ENCODE measurements around the gene C1orf216. TPM values are rescaled to one million over a fixed set of nuclear protein-coding genes. Genes with fewer than 3 reads are reported as not detected.
"Not testable (repeated sequence)": the region's sequence is repeated elsewhere in the genome, so short reads cannot be mapped to it uniquely, and the experiment has no call there.

The C1orf216 gene, protein sequence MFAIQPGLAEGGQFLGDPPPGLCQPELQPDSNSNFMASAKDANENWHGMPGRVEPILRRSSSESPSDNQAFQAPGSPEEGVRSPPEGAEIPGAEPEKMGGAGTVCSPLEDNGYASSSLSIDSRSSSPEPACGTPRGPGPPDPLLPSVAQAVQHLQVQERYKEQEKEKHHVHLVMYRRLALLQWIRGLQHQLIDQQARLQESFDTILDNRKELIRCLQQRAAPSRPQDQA
- total RNA-seq, result 20.7 TPM

DNA sequence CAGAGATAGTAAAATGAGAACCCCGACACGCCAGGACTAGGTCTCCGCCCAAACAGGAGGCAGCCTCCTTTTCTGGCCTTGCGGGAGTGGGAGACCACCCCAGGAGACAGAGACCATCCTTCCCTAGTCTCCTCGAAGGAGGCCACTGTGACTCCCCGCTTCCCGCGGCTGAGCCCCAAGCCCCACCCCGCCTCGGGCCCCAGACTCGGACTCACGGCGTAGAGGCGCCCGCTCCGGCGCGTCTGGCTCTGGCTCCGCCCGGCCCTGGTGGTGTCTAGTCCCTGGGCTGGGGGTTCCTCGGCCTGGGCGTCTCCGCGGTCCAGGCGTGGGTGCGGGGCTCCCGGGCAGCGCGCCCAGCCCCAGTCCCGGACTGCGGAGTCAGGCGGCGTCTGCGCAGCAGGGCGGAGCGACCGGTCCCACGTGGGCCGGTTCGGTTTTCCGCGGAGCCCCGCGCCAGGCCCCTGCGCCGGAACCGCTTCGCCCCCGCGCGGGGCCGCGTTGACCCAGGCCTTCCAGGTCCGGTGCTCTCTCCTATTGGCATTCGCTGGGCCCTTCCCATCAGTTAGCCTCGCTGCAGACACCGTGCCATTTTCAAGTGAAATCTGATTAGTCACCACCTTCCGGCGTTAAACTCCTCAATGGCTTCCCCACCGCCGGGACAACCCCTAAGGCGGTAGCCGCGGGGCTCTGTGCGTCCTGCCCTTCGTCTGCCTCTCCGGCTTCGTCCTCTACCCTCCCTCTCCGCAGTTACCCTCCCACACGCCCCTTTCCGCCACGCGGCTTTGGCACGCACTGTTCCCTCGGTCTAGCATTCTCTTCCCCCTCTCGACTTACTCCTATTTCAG is at the start of gene C1orf216:
C1orf216 (minus strand) TSS at position 393 of the 845 bp plus-strand sequence. CDS start 2,563 bp downstream, outside the sequence.
- DNase-seq (ENCODE audit: low spot score), result peak; percentile 83
- peak; percentile 91 for ATAC-seq
- intact Hi-C loops (cut with DNase I), result no loop called here

DNA sequence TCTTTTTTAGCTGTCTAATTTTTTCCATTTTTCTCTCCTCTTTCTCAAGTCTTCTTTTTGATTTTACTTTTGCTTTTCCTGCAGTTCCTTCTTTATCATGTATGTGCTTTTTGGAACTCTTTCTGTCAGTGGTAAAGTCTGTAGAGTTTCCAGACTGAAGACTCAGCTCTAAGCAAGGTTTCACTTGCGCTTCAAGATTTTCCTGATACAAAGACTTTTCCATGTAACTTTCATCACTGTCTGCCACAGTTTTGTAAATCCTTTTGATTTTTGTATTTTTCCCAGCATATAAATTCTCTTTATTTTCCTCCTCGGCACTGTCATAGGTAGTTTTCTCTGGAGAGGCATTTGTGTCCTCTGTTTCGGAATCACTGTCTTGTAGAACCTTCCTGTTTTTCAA is 45.6 kb upstream of the C1orf216 start:
- intact Hi-C loops (cut with DNase I), result no loop called here
- DNase-seq (ENCODE audit: low spot score) (no peak), ATAC-seq (no peak)

DNA sequence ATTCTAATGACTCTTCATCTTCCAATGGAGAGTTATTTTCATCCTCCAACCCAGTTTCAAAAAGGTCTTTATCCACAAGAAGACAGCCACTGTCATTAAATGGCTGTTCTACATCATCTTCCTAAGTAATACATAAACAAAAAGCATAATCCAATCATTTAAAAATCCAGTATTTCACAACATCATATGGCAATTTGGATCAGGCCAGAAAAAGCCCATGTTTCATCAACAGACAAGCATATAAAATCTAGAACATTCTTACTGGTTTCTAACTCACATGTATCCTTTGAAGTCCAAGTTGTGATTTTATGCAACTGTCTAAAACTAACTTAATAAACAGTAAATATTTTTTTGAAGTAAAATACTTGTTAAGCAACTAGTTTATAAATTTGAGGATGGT is 44.5 kb upstream of the C1orf216 start:
- ATAC-seq (no peak), DNase-seq (ENCODE audit: low spot score) (no peak)
- intact Hi-C loops (cut with DNase I), result no loop called here

DNA sequence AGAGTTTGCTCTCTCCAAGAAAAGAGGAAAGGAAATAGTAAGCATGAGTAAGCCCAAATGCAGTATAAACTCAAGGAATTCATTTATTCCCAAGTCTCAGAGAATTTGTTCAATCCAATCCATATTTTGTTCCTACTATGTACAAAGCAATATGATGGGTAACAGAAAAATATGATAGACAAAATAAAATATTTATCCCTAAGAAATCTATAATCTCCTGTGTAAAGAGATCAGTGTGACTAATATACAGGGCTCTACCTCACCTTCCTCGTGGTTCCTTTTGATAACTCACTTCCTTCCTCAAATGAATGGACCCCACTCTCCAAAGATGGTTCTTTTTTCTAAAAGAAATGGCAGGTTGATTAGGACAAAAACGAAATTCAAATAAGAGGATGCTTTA is 43.5 kb upstream of the C1orf216 start:
- no peak for ATAC-seq
- intact Hi-C loops (cut with DNase I), result no loop called here

DNA sequence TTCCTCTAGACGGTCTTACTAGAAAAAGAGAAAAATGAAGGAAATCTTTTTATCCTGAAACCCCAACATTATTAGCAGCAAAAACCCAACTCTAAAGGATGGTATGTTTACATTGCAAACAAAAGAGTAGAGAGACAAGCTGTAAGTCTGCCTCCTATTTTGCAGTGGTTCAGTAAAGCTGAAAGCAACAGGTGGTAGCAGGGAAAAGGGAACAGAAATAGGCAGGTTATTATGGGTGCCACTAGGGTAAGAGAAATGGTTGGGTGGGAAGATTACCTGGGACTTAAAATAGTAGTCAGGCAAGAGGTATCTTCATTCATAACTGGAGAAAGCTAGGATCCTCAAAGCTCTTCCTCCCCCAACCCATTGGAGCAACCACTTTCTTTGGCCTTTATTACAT is 37.4 kb upstream of the C1orf216 start:
- intact Hi-C loops (cut with DNase I), result no loop called here
- ATAC-seq (no peak), DNase-seq (ENCODE audit: low spot score) (no peak)

More for the DNA sequence above, 43.5 kb upstream of the C1orf216 start:
- DNase-seq (ENCODE audit: low spot score), result no peak

DNA sequence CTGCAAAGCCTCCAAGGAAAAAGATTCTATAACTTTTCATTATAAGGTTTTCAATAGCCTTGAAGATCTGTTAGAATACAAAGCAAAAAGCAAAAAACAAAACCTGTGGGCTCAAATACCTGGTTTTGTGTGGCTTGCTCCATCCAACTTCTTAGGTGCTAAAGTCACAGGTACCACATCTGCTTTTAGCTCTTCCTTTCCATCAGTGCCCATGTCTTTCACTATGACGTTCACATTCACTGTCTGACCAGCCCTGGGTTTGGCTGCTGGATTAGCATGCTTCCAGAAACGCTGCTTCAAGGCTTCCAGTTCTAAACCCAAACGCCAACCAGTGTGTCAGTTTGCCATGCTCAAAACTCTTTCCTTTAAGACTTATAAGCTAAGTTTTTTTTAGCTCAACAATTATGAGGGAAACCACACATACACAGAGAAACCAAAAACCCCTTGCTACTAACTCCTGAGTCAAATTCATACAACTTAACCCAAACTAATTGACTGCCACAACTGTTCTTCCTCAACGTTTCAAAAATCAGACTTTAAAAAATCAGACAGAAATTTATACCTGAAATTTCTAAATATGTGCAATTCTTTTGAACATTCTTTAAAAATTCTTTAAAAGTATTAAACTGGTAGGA is 35.1 kb upstream of the C1orf216 start:
- no peak for DNase-seq (ENCODE audit: low spot score)
- ATAC-seq, result no peak
- intact Hi-C loops (cut with DNase I), result no loop called here

DNA sequence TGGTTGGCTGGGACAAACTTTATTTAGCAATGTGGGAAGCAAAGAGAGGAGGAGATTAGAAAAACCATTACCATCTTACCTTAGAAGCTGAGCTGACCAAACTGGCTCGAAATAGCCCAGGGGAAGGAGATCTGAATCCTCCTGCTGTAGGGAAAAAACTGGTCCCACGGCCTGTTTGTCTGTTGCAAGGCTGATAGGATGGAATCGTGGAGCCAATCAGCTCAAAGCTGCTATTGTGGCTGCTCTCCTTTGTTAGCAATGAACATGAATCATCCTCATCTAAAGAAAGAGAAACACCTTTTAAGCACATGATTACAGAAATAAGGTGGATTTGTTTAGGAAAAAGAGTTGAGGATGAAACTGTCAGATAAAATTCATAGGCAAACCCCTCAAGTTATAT is 29.6 kb upstream of the C1orf216 start:
- intact Hi-C loops (cut with DNase I), result no loop called here
- DNase-seq (ENCODE audit: low spot score), result no peak
- no peak for ATAC-seq

DNA sequence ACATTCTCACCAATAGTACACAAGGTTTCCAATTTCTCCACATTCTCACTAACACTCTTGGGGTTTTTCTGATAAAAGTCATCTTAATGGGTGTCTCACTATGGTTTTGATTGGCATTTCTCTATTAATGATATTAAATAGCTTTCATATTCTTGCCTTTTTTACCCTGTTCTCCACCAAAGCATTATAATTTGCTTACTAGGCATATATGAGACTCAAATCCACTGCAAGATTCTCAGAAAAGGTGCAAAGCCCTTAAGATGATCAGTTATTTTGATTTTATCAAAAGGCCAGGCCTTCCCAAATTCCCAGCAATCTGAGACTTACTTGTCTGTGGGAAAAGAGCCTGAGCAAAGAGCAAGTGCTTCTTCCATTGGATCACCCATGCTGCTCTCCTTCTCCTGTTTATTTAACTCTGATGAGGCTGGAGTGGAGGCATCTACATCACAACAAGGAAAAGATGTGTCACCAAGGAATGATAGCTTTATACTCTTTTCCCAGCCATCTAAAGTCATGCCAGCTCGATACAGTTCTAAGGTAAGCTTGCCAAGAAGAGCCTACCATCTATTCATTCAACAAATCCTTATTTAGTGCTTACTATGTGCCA is 26.5 kb upstream of the C1orf216 start:
- intact Hi-C loops (cut with DNase I), result no loop called here
- DNase-seq (ENCODE audit: low spot score), result no peak
- no peak for ATAC-seq

DNA sequence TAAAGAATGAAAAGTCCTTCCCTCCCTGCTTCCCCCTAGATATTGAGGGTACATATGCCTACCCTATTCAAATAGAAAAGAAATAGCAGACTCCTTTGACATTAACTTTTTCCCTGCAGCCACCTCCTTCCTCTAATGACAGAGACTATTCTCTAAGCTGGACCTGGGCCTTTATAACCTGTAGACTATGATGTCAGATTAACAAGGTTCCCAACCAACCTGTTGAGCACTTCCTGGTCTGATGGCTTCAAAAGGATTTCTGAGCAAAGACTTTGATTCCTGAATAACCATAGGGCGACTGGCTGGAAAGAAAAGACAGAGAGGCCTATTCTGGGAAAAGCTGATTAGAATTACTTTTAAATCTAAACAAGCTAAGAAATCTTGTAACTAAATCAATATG is 18.4 kb upstream of the C1orf216 start:
- intact Hi-C loops (cut with DNase I), result no loop called here
- no peak for ATAC-seq
- no peak for DNase-seq (ENCODE audit: low spot score)

DNA sequence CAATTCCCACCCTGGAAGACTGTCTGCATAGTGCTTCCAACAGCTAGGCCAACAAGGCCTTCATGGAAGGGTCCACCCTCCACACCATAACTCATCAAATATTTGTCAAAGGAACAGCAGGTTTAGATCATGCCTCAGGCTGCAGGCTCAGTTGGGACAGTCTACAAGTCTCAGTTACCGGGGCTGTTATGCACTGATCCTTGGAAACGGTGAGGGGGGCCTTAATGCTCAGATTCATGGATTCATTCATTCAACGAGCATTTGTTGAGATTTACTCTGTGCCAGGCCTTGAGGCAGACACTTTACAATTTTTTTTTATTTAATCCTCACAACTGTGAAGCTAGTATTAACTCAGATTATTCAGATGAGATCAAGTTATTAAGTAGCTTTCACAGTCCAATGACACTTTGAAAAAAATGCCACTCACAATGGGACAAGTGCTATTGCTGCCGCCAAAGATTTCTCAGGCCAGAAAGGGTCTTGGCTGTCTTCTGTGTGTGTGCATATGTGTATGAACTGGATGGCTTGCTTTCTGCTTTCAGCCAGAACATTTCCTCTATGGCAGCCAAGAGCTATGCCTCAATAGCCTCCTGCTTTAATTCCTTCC is 8.9 kb upstream of the C1orf216 start:
- DNase-seq (ENCODE audit: low spot score) (no peak), ATAC-seq (no peak)
- intact Hi-C loops (cut with DNase I), result loop anchor here (5.0 kb wide), 1 partner anchor 160 kb away; no protein-coding TSS in a partner anchor

DNA sequence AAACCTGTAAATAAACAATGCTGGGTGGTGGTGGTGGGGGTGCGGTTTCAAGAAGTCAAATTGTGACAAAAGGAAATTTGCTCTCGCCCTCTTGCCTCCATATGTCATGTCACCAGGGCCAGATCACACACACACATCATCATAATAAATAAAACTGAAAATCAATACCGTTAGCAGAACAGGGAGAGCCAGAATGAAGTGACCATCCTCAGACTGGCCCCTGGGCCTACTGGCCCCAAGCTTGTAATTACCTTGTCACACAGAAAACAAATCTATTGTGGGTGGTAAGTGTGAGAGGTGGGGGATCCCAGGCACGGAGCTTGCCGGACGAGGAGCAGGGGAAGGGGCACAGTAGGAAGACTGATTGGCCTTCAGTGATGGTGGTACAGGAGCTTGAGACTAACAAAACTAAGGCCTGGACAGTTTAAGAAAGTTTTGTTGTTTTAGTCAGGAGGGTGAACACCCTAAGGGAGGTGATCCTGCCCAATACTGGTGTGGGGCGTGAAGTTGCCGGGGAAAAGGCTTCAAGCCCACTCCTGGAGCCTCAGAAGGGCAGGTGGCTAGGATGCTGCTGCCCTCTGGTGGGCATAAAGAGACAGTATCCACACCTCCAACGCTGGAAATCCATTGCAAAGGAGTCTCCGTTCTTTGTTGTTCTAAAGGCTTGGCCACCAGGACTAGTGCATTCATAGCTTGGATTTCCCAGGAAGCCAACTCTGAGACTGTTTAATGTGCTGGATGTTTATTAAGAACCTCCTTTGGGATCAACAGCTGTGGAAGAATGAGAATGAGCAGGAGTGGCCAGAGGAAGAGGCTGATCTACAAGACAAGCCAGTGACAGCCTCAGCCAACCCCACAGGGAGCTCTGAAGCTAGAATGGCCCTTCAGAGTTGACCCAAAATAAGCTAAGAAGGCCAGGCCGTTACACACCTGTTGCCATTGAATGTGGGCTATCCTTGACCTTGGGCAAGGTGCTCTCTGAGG is 8.1 kb upstream of the C1orf216 start:
- ATAC-seq (peak; percentile 92), DNase-seq (ENCODE audit: low spot score) (peak; percentile 68)
- intact Hi-C loops (cut with DNase I), result loop anchor here (5.0 kb wide), 1 partner anchor 159 kb away; no protein-coding TSS in a partner anchor

DNA sequence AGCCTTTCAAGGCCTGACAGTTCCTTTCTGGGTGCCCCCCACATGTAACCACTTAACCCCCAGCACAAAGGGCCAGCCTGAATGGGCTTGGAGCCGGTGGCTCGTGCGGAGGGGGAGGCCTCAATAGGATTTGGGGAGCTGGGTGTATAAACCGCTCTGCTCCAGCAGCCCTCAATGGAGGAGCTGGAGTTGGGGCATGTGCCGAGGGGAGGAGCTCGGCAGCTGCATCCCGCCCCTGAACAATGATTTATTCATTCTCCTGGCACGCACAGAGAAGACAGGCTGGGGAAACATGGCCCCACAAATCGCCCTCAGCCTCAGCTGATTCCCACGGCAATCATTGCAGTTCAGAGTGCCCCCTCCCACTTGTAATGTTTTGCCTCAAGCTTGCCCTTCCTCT is 6.9 kb upstream of the C1orf216 start:
- intact Hi-C loops (cut with DNase I), result loop anchor here (5.0 kb wide), 1 partner anchor 158 kb away; no protein-coding TSS in a partner anchor
- DNase-seq (ENCODE audit: low spot score), result no peak
- ATAC-seq, result peak; percentile 58

DNA sequence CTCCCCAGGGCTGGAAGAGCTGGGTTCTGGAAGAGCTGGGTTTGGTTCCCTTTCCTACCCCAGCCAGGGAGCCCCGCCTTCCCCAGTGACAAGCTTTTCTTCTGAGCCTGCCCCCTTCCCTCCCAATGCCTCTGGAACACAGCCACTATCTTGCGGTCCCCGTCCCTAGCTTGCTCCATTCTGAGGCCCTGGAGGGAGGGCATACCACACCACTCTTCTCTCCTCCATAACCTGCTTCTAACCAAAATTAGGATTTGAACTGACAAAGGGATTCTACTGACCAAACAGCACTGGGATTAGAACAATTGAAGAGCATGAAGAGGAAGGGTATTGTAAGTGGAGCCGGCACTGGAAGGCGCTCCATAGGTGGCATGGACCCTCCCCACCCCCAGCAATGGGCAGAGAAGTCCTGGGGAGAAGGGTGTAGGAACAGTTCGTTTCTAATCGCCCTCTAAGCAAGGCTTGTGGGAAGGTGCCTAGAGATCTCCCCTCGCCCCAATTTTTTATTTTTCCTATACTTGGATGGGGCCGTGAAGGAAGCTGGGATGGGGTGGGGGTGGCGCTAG is 690 bp downstream of the C1orf216 start:
- intact Hi-C loops (cut with DNase I), result no loop called here

DNA sequence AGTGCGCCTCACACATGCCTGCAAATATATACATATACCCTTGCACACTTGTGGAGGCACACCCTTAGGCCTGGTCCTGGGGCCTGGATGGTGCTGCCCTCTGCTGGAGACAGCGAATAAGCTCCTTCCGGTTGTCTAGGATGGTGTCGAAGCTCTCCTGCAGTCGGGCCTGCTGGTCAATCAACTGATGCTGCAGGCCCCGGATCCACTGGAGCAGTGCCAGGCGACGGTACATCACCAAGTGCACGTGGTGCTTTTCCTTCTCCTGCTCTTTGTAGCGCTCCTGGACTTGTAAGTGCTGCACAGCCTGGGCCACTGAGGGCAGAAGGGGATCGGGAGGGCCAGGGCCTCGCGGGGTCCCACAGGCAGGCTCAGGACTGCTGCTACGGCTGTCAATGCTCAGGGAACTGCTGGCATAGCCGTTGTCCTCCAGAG is 3.1 kb downstream of the C1orf216 start:
- DNase-seq (ENCODE audit: low spot score) (peak; percentile 83), ATAC-seq (peak; percentile 60)

More for the DNA sequence above, 690 bp downstream of the C1orf216 start:
- DNase-seq (ENCODE audit: low spot score), result peak; percentile 81
- peak; percentile 80 for ATAC-seq

DNA sequence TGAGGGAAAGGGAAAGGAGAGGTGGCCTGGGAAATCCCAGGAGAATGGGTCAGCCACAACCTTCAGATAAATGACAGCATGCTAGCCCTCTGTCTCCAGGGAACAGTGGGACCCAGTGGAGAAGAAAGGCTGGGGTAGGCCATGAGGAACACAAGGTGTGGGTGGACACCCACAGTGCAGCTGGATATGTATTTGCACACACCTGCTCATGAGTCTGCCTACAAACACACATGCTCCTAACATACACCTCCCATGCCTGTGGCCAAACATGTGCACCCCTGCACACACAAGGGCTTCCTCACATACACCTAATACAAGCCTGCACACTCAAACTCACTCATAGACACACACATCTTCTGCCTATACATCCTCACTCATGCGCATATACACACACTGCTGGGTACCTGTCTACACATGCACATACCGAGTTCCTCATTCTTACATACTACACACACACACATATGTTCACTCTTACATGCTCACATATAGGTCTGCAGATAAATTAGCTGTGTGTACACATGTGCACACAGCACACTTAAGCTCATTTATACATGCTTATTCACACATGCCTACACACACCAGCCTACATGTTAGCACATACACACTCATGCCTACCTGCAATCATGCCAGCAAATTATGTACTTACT is 3.6 kb downstream of the C1orf216 start:
- intact Hi-C loops (cut with DNase I), result no loop called here
- no peak for ATAC-seq
- no peak for DNase-seq (ENCODE audit: low spot score)

More for the DNA sequence above, 3.1 kb downstream of the C1orf216 start:
- intact Hi-C loops (cut with DNase I), result no loop called here

DNA sequence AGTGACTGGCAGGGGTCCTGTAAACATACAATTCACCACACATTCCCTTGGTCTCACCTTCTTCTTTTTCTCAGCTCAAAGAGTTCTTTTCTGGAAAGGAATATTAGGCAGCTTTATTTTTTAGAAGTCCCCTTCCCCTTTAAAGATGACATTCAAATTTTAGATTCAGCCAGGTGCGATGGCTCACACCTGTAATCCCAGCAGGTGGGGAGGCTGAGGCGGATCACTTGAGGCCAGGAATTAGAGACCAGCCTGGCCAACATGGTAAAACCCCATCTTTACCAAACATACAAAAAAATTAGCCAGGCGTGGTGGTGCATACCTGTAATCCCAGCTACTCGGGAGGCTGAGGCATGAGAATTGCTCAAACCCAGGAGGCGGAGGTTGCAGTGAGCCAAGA is 7.6 kb downstream of the C1orf216 start:
- intact Hi-C loops (cut with DNase I); ATAC-seq; DNase-seq (ENCODE audit: low spot score): not testable (repeated sequence)

DNA sequence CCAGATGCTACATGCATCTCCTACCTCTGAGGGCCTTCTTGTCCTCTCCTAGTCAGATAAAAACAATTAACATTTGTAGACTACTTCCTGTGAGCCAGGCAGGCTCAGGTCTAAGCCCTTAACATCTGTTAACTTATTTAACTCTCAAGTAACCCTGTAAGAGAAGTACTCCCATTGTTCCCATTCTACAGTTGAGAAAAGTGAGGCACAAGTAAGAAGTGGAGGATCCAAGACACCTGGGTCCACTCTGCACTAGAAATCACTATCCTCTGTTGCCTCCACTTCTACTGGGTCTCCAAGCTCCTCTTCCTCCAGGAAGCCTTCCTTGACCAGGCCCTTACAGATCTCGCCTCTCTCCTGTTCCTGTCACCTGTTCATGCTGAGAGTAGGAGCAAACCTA is 9.7 kb downstream of the C1orf216 start:
- ATAC-seq (no peak), DNase-seq (ENCODE audit: low spot score) (no peak)
- intact Hi-C loops (cut with DNase I), result no loop called here
